ENCODE results near the gene PASD1. TPM values are rescaled to one million over a fixed set of nuclear protein-coding genes. Genes with fewer than 3 reads are reported as not detected.

PASD1 gene
- total RNA-seq, 6 experiments from 2014 or later = not detected

DNA sequence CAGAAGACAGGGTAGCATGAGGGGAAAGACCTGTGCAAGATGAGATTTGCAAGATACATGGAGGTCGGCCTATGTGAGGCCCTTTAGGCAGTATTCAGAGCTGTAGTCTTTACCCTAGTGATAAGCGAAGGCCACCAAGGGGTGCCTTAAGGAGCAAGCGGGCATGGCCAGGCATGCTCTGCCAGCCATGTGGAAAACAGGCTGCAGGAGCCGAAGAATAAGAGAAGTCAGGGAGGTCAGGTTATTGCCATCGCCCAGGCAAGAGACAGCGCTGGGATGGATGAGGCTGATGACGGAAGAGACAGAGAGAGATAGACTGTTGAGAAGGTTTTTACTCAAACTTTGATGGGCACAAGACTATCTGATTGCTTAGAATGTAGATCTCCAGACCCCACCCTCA, 145.3 kb downstream of the PASD1 start:
- Histone ChIP-seq H3K27me3 (no peaks in the 10 kb centered on the region), H3K36me3 (no peaks in the 10 kb centered on the region), H3K27ac (no peak overlapping the region), H3K9me3 (no peaks in the 10 kb centered on the region), H3K4me3 (no peak overlapping the region), H3K4me1 (no peaks in the 10 kb centered on the region)
- DNase-seq (no peak), ATAC-seq (no peak)
- TF ChIP-seq, protein P1, sequence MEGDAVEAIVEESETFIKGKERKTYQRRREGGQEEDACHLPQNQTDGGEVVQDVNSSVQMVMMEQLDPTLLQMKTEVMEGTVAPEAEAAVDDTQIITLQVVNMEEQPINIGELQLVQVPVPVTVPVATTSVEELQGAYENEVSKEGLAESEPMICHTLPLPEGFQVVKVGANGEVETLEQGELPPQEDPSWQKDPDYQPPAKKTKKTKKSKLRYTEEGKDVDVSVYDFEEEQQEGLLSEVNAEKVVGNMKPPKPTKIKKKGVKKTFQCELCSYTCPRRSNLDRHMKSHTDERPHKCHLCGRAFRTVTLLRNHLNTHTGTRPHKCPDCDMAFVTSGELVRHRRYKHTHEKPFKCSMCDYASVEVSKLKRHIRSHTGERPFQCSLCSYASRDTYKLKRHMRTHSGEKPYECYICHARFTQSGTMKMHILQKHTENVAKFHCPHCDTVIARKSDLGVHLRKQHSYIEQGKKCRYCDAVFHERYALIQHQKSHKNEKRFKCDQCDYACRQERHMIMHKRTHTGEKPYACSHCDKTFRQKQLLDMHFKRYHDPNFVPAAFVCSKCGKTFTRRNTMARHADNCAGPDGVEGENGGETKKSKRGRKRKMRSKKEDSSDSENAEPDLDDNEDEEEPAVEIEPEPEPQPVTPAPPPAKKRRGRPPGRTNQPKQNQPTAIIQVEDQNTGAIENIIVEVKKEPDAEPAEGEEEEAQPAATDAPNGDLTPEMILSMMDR (IDR thresholded peaks at IDR 0.05) = no peak
- TF ChIP-seq POLR2A (IDR thresholded peaks at IDR 0.05) = no peak
- intact Hi-C loops (cut with DNase I) = no loop called here
- WGBS (ENCODE audit: insufficient coverage, low coverage, low lambda C conversion rate, missing lambda C conversion rate) = 63% methylated on average over 6 of the region's 7 CpGs

DNA sequence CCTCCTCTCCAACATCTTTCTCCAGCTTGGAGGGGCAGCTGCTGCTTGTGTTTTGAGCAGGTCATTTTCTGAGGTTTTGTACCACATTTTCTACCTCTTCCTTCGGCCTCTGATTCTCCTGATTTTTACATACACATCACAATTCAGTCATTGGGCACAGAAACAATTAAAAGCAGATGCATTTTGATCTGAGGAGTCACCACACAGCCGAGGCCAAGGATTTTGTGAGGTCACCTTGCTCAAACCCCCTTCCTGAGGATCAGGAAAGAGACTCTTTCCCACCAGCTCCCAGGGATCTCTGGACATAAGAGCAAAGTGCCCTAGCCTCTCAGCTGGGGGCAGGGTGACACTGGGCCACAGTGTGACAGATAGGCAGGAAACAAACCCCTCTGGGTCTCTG, 147.0 kb downstream of the PASD1 start:
- 20% methylated on average over 2 of the region's 2 CpGs for WGBS (ENCODE audit: insufficient coverage, low coverage, low lambda C conversion rate, missing lambda C conversion rate)
- Histone ChIP-seq H3K4me3 (no peak overlapping the region), H3K27me3 (no peaks in the 10 kb centered on the region), H3K4me1 (no peaks in the 10 kb centered on the region), H3K27ac (no peak overlapping the region), H3K9me3 (no peaks in the 10 kb centered on the region), H3K36me3 (no peaks in the 10 kb centered on the region)
- no peak for DNase-seq
- ATAC-seq = no peak
- intact Hi-C loops (cut with DNase I) = no loop called here
- no peak for TF ChIP-seq POLR2A (IDR thresholded peaks at IDR 0.05)
- TF ChIP-seq, protein P1 (IDR thresholded peaks at IDR 0.05) = no peak

DNA sequence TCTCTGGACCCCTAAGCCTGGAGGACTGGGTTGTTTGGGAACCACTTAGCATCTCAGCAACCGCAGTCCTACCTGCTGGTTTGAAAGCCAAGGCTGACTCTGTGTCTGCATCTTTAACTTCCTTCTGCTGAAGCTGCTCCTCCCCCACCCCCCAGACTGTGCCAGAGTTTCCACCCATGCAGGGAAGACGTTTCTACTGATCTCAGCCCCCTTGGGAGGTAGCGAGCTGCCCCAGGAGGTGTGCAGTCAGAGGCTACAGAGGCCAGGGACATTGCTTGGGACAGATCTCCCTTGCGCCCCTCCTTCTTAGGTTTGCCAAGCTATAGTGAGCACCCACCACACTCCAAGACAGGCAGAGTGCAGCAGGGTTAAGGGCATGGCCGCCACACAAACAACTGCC, 147.7 kb downstream of the PASD1 start:
- TF ChIP-seq, protein P1 (IDR thresholded peaks at IDR 0.05) = no peak
- TF ChIP-seq POLR2A (IDR thresholded peaks at IDR 0.05) = no peak
- Histone ChIP-seq H3K9me3 (no peaks in the 10 kb centered on the region), H3K4me3 (no peak overlapping the region), H3K27ac (no peak overlapping the region), H3K27me3 (no peaks in the 10 kb centered on the region), H3K4me1 (no peaks in the 10 kb centered on the region), H3K36me3 (no peaks in the 10 kb centered on the region)
- intact Hi-C loops (cut with DNase I) = no loop called here
- DNase-seq = no peak
- no CpG with 5 or more reads among the region's 5 CpGs for WGBS (ENCODE audit: insufficient coverage, low coverage, low lambda C conversion rate, missing lambda C conversion rate)
- no peak for ATAC-seq

DNA sequence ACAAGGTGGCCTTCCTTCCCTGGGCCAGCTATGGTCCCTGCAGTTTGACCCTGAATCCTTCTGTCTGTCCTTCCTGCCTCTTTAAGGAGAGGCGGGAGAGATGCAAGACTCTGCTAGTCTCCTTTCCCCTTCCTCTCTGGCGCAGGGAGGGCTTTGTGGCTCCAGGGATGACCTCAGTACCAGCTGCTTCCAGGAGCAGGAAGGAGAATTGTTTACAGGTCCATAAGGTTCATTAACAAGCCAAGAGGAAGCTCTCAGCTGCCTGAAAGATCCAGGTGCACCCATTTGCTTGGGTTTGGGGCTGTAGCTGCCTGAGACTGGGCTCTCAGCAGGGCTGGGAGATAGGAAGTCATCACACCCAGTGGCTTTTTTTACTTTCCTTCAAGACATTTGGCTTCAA, 148.3 kb downstream of the PASD1 start:
- DNase-seq (peak in 1 of 3 donors; percentile 19), ATAC-seq (peak in 3 of 4 donors; percentile 19 to 69 (median 45))
- Histone ChIP-seq H3K27ac (no peak overlapping the region), H3K9me3 (no peaks in the 10 kb centered on the region), H3K27me3 (no peaks in the 10 kb centered on the region), H3K4me1 (no peaks in the 10 kb centered on the region), H3K4me3 (no peak overlapping the region), H3K36me3 (no peaks in the 10 kb centered on the region)
- 0% methylated on average over 1 of the region's 2 CpGs for WGBS (ENCODE audit: insufficient coverage, low coverage, low lambda C conversion rate, missing lambda C conversion rate)
- intact Hi-C loops (cut with DNase I) = no loop called here
- TF ChIP-seq, protein P1 (IDR thresholded peaks at IDR 0.05) = no peak
- TF ChIP-seq POLR2A (IDR thresholded peaks at IDR 0.05) = no peak

DNA sequence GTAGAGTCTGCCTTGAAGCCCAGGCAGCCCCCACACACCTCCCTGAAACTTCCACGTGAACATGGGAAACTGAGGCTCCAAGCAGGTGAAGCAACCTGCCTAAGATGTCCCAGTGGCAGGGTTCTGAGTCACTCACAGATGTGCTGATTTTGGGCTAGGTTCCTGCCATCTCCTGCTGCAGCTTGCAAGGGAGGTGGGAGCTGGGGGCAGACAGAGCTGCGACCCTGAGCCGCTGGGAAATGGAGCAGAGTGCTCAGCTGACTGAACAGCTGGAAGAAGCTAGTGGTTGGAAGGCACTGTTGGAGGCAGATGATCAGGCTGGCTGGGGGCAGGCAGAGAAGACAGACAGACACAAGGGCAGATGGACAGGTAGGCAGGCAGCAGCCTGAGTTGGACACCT, 148.8 kb downstream of the PASD1 start:
- 22% methylated on average over 3 of the region's 3 CpGs for WGBS (ENCODE audit: insufficient coverage, low coverage, low lambda C conversion rate, missing lambda C conversion rate)
- H3K4me1 ChIP-seq = no peaks in the 10 kb centered on the region
- H3K27me3 ChIP-seq = no peaks in the 10 kb centered on the region
- DNase-seq = peak in 1 of 3 donors; percentile 31
- H3K27ac ChIP-seq = no peak overlapping the region
- TF ChIP-seq, protein P1 (IDR thresholded peaks at IDR 0.05) = no peak
- TF ChIP-seq POLR2A (IDR thresholded peaks at IDR 0.05) = no peak
- no peak for ATAC-seq
- no peaks in the 10 kb centered on the region for H3K9me3 ChIP-seq
- intact Hi-C loops (cut with DNase I) = no loop called here
- no peak overlapping the region for H3K4me3 ChIP-seq
- no peaks in the 10 kb centered on the region for H3K36me3 ChIP-seq
